Ovary (tissue), 3 donors: ENCODE measurements around the gene SCAMP5.

Experiments
- EP300 ChIP-seq: sonication (generic); formaldehyde crosslinking; IDR thresholded peaks from one replicate; pipeline ENCODE4 v1.6.1; 2017; ENCODE audit warnings: antibody characterized with exemption
- POLR2A ChIP-seq: fragments of 450-650 bp; IDR thresholded peaks from one replicate; pipeline ENCODE4 v1.6.1; 2017; ENCODE audit warnings: antibody characterized with exemption, mild to moderate bottlenecking, moderate library complexity
- TF ChIP-seq, protein P1 (sequence below), 3 donors: fragments of 450-650 bp in 2 of 3; fragments of 200-600 bp in 1 of 3; IDR thresholded peaks; one replicate each; pipeline versions ENCODE4 v1.5.1 to v1.8.0; 2016 to 2022; ENCODE audit warnings: antibody characterized with exemption in 3 of 3, mild to moderate bottlenecking in 1 of 3
- donor health status: DM: no; HTN: no; CAD: no.

DNA sequence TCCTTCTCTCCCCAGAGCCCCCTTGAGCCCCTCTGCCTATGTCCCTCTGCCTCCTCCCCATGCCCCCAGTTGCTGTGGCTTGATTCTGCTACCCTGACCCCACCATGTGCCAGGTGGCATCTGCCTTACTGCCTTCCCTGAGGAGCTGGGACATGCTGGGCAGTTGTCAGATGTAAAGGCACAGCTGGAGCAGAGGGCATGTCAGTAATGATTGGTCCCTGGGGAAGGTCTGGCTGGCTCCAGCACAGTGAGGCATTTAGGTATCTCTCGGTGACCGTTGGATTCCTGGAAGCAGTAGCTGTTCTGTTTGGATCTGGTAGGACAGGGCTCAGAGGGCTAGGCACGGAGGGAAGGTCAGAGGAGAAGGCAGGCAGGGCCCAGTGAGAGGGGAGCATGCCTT, 24.6 kb downstream of the SCAMP5 start:
- TF ChIP-seq, protein P1, sequence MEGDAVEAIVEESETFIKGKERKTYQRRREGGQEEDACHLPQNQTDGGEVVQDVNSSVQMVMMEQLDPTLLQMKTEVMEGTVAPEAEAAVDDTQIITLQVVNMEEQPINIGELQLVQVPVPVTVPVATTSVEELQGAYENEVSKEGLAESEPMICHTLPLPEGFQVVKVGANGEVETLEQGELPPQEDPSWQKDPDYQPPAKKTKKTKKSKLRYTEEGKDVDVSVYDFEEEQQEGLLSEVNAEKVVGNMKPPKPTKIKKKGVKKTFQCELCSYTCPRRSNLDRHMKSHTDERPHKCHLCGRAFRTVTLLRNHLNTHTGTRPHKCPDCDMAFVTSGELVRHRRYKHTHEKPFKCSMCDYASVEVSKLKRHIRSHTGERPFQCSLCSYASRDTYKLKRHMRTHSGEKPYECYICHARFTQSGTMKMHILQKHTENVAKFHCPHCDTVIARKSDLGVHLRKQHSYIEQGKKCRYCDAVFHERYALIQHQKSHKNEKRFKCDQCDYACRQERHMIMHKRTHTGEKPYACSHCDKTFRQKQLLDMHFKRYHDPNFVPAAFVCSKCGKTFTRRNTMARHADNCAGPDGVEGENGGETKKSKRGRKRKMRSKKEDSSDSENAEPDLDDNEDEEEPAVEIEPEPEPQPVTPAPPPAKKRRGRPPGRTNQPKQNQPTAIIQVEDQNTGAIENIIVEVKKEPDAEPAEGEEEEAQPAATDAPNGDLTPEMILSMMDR (IDR thresholded peaks at IDR 0.05) = no peak
- no peak for TF ChIP-seq POLR2A
- TF ChIP-seq EP300 = no peak
